ENCODE measurements around the gene CRIP2. TPM values are rescaled to one million over a fixed set of nuclear protein-coding genes. Genes with fewer than 3 reads are reported as not detected.
A peak's percentile ranks its signal among the peaks of the same experiment; 100 is the strongest.

The CRIP2 gene
- total RNA-seq, 3 donors from 2014 or later: 46.2 to 146 (median 92.1) TPM

DNA sequence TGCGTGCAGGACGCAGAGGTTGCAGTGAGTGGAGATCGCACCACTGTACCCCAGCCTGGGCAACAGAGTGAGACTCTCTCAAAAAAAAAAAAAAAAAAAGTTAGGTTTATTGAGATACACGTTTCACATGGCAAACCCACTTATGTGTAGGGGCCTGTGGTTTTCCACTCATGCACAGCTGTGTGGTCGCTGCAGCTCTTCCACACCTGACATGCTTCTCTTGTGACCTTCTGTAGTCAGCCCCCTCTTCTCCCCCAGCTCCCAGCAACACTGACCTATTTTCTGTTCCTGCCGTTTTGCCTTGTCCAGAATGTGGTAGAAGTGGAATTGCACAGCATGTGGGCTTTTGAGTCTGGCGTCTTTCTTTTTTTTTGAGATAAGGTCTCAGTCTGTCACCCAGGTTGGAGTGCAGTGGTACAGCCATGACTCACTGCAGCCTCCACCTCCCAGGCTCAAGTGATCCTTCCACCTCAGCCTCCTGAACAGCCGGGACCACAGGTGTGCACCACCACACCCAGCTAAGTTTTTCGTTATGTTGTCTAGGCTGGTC, 46.6 kb upstream of the CRIP2 start:
- Histone ChIP-seq H3K4me3 (no peak overlapping the region), H3K27me3 (no peaks in the 10 kb centered on the region), H3K4me1 (peaks cover 0 to 3% of the 10 kb centered on the region in 2 donors), H3K36me3 (no peaks in the 10 kb centered on the region), H3K9me3 (peaks cover 0 to 5% of the 10 kb centered on the region in 2 donors), H3K27ac (no peak overlapping the region)
- TF ChIP-seq POLR2A (IDR thresholded peaks at IDR 0.05): no peak
- TF ChIP-seq, protein P1, sequence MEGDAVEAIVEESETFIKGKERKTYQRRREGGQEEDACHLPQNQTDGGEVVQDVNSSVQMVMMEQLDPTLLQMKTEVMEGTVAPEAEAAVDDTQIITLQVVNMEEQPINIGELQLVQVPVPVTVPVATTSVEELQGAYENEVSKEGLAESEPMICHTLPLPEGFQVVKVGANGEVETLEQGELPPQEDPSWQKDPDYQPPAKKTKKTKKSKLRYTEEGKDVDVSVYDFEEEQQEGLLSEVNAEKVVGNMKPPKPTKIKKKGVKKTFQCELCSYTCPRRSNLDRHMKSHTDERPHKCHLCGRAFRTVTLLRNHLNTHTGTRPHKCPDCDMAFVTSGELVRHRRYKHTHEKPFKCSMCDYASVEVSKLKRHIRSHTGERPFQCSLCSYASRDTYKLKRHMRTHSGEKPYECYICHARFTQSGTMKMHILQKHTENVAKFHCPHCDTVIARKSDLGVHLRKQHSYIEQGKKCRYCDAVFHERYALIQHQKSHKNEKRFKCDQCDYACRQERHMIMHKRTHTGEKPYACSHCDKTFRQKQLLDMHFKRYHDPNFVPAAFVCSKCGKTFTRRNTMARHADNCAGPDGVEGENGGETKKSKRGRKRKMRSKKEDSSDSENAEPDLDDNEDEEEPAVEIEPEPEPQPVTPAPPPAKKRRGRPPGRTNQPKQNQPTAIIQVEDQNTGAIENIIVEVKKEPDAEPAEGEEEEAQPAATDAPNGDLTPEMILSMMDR (IDR thresholded peaks at IDR 0.05): no peak
- TF ChIP-seq POLR2AphosphoS5 (IDR thresholded peaks at IDR 0.05): no peak
- DNase-seq (ENCODE audit: low spot score in 2 of 2): no peak
- intact Hi-C loops (cut with DNase I; ENCODE audit: low total_unique reads): no loop called here

DNA sequence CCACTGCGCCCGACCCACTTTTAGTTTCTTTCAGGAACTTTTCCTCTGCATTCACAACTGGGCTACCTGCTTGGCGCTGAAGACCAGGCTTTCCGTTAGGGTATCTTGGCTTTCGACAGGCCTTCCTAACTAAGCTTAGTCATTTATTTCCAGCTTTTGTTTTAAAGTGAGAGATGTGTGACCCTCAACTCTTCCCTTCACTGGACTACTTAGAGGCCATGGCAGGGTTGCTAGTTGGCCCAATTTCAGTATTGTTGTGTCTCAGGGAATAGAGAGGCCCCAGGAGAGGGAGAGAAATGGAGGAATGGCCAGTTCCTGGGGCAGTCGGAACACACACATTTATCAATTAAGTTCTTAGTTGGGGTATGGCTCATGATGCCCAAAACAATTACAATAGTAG, 44.6 kb upstream of the CRIP2 start:
- H3K4me1 ChIP-seq: peaks cover 0 to 3% of the 10 kb centered on the region in 2 donors
- intact Hi-C loops (cut with DNase I; ENCODE audit: low total_unique reads): no loop called here
- H3K9me3 ChIP-seq: peaks cover 0 to 5% of the 10 kb centered on the region in 2 donors
- H3K27me3 ChIP-seq: no peaks in the 10 kb centered on the region
- no peaks in the 10 kb centered on the region for H3K36me3 ChIP-seq
- H3K4me3 ChIP-seq: no peak overlapping the region
- TF ChIP-seq POLR2AphosphoS5 (IDR thresholded peaks at IDR 0.05) (no peak), POLR2A (IDR thresholded peaks at IDR 0.05) (no peak)
- TF ChIP-seq, protein P1 (IDR thresholded peaks at IDR 0.05): no peak
- DNase-seq (ENCODE audit: low spot score in 2 of 2): no peak
- H3K27ac ChIP-seq: peak overlapping the region in 1 of 2 donors; percentile 19

DNA sequence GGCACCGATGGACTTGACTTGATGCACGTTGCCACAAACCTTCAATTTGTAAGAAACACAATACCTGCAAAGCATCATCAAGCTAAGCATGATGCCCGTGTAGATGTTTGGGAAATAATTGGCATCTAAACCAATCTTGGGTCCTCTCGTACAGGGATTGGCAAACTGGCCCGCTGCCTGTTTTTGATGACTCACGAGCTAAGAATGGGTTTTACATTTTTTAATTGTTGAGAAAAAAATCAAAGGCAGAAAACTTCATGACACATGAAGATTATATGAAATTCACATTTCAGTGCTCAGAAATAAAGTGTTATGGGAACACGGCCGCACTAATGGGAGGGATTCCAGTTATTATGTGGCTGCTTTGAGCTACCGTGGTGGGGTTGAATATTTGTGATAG, 44.1 kb upstream of the CRIP2 start:
- no peak for TF ChIP-seq POLR2A (IDR thresholded peaks at IDR 0.05)
- TF ChIP-seq, protein P1 (IDR thresholded peaks at IDR 0.05): no peak
- TF ChIP-seq POLR2AphosphoS5 (IDR thresholded peaks at IDR 0.05): no peak
- Histone ChIP-seq H3K27ac (peak overlapping the region; percentile 29 to 58), H3K4me1 (peaks cover 0 to 3% of the 10 kb centered on the region in 2 donors), H3K4me3 (no peak overlapping the region), H3K27me3 (no peaks in the 10 kb centered on the region), H3K9me3 (peaks cover 0 to 5% of the 10 kb centered on the region in 2 donors), H3K36me3 (no peaks in the 10 kb centered on the region)
- no peak for DNase-seq (ENCODE audit: low spot score in 2 of 2)
- intact Hi-C loops (cut with DNase I; ENCODE audit: low total_unique reads): no loop called here

DNA sequence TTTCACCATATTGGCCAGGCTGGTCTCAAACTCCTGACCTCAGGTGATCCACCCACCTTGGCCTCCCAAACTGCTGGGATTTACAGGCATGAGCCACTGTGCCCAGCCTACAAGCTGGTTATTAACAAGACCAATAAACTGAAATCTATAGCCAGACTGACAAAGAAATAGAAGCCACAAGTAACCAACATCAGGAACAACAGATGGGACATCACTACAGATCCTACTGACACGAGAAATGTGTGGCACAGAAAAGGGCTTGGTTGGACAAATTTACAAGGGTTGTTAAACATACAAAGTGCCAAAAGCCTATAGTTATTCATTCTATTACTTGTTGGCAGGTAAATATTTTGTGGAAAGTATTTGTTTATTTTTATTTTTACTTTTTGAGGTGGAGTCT, 43.4 kb upstream of the CRIP2 start:
- TF ChIP-seq POLR2A (IDR thresholded peaks at IDR 0.05) (no peak), POLR2AphosphoS5 (IDR thresholded peaks at IDR 0.05) (no peak)
- TF ChIP-seq, protein P1 (IDR thresholded peaks at IDR 0.05): no peak
- Histone ChIP-seq H3K27me3 (no peaks in the 10 kb centered on the region), H3K36me3 (no peaks in the 10 kb centered on the region), H3K27ac (peak overlapping the region; percentile 29 to 58), H3K4me3 (no peak overlapping the region), H3K9me3 (peaks cover 0 to 5% of the 10 kb centered on the region in 2 donors), H3K4me1 (peaks cover 0 to 3% of the 10 kb centered on the region in 2 donors)
- no peak for DNase-seq (ENCODE audit: low spot score in 2 of 2)
- intact Hi-C loops (cut with DNase I; ENCODE audit: low total_unique reads): no loop called here

DNA sequence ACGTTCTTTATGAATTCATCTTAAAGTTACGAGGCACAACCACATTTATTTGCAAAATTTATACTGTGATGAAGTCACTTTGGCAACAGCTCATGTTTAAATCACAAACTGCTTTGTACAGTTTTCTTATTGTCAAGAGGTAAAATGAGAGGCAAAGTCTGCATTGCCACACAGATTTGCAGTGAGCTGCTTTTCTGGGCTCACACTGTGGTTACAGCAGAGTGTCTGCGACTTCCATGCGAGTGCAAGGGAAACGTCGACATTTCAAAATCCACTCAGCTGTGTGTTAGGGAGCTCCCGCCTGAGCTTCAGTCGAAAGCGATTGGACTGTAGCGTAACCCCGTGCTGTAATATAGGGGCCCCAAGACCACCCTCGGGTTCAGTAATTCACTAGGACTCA, 42.0 kb upstream of the CRIP2 start:
- no peaks in the 10 kb centered on the region for H3K36me3 ChIP-seq

More for the DNA sequence above, 42.0 kb upstream of the CRIP2 start:
- H3K4me3 ChIP-seq: no peak overlapping the region
- no peak for DNase-seq (ENCODE audit: low spot score in 2 of 2)
- no peak overlapping the region for H3K27ac ChIP-seq
- H3K4me1 ChIP-seq: peaks cover 0 to 3% of the 10 kb centered on the region in 2 donors
- intact Hi-C loops (cut with DNase I; ENCODE audit: low total_unique reads): no loop called here
- TF ChIP-seq POLR2AphosphoS5 (IDR thresholded peaks at IDR 0.05) (no peak), POLR2A (IDR thresholded peaks at IDR 0.05) (no peak)
- TF ChIP-seq, protein P1 (IDR thresholded peaks at IDR 0.05): no peak
- no peaks in the 10 kb centered on the region for H3K27me3 ChIP-seq
- H3K9me3 ChIP-seq: no peaks in the 10 kb centered on the region
